Esophagus squamous epithelium (tissue), 4 donors: ENCODE data around the gene MYO9A.

Source experiments
- CTCF ChIP-seq, 6 experiments: fragments of 450-650 bp in 4 of 6; fragments of 200-600 bp in 2 of 6; sonication (generic) in 2 of 6; IDR thresholded peaks; one replicate each; pipeline ENCODE4 v1.5.1; 2016 to 2019; ENCODE audit warnings: antibody characterized with exemption in 6 of 6, mild to moderate bottlenecking in 4 of 6, moderate library complexity in 4 of 6
- POLR2A ChIP-seq, 4 donors: fragments of 450-650 bp; IDR thresholded peaks; one replicate each; pipeline ENCODE4 v1.6.1; 2017; ENCODE audit warnings: antibody characterized with exemption in 4 of 4, mild to moderate bottlenecking in 4 of 4, moderate library complexity in 3 of 4

- TF ChIP-seq POLR2A (IDR thresholded peaks at IDR 0.05) (no peak), CTCF (IDR thresholded peaks at IDR 0.05) (no peak)
These were observed 287.0 kb downstream of the MYO9A start for GRCh38 chr15:71830981-71831380.
